ENCODE data around the gene UBE2L6. TPM values are rescaled to one million over a fixed set of nuclear protein-coding genes. Genes with fewer than 3 reads are reported as not detected.
"Not testable (repeated sequence)": the region's sequence is repeated elsewhere in the genome, so short reads cannot be mapped to it uniquely, and the experiment has no call there.

The UBE2L6 gene
- polyA plus RNA-seq, 4 donors = 38.4 to 41.1 (median 39.5) TPM

DNA sequence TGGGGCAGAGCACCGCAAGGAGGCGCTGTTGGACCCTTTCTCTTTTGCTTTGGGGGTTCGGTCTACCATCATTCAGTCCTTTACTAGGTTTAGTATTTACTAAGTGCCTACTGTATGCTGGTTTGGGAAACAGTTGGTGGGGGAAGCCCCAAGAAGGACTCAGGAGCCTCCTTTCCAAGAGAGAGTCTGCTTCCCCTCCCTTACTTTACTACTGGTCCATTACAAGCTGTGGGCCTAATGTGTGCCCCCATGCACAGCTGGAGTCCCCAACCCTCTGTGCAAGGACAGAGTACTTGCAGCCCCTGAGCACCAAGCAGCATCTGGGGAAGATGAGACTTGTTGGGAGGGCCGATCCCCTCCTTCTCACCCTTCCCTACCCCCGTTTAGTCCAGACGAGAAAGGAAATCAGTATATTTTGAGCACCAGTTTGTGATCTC, 876 bp upstream of the UBE2L6 start:
- peak; percentile 66 to 80 (median 74) for DNase-seq (ENCODE audit: low read depth in 4 of 4, low spot score in 3 of 4)

DNA sequence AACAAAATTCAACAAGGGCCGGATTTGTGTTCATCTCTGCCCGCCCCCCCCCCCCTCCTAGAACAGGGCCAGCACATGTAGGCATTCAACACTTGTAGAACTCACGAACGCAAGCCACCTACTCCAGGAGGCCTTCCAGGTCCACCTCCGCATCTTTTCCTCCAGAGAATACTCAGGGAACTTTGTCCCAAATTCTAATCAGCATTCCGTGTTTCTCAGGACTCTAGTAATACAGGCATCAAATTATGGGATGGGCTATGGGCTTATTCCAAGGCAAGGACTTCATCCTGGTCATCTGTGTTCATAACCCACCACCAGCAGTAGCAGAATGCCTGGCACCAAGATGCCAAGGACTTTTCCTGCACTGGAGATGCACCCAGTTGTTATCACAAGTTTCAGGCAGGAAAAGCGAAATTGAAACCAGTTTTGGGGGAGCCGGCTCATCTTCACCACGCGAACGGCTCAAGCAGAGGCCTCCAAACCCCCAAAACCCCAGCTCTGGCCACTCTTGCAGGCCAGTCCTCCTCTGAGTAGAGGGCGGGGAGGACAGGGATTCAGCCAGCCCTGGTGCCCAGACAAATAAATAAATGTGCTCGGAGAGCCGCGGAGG, 462 bp downstream of the UBE2L6 start:
- peak in 2 of 4 donors; percentile 15 to 20 for DNase-seq (ENCODE audit: low read depth in 4 of 4, low spot score in 3 of 4)

DNA sequence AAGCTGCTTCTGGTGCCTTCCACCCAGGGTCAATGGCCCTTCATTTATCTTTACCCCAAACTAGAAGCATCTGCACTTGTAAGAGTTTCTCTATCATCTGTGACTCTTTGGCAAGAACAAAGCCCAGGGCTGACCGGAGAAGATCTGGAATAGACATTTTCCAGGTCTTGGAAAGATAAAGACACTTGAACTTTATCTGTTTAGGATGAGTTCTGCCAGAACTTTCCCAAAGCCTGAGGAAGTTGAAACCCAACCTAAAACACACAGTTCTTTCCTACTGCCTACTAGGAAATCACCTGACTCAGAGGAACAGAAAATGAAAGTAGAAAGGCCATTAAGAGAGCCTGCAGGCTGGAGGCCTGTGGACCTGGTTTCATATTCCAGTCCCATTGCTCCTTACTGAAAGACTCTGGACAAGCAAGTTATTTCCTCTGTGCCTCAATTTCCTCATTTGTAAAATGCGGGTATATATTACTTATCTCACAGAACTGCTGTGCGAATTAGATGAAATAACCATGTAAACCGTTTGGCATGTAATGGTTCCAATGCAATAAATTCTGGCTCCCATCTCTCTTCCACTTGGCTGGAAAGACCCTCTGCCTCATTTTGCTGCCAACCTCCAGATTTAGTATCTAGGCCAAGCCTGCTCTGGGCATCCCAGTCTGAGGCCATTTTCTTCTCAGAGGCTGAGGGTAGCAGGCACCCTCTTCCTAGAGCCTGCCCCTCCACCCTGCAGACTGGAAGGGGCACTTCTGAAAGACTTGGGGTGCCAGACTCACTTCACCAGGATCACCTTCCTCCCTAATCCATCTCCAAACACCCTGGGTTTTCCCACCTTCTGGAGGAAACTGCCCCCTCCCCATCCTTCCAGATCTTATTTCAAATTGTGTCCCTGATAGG, 1.2 kb downstream of the UBE2L6 start:
- DNase-seq (ENCODE audit: low read depth in 4 of 4, low spot score in 3 of 4) = peak in 1 of 4 donors; percentile 19

DNA sequence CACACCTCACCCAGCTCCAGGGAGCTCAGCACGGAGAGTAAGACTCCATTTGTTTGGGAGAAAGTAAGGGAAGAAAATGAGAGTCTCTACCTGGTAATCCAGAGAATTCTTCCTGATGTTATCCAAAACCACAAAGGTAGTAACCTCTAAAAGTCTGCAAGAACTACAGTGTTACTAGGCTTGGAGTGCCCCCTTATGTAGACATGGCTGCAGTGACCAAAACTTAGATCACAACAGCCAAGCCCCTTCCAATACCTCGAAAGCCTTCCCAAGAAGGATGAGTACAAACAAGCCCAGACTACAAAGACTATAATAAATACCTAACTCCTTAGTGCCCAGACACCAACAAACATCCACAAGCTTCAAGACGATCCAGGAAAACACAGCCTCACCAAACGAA, 4.9 kb downstream of the UBE2L6 start:
- DNase-seq (ENCODE audit: low read depth in 4 of 4, low spot score in 3 of 4) = no peak

DNA sequence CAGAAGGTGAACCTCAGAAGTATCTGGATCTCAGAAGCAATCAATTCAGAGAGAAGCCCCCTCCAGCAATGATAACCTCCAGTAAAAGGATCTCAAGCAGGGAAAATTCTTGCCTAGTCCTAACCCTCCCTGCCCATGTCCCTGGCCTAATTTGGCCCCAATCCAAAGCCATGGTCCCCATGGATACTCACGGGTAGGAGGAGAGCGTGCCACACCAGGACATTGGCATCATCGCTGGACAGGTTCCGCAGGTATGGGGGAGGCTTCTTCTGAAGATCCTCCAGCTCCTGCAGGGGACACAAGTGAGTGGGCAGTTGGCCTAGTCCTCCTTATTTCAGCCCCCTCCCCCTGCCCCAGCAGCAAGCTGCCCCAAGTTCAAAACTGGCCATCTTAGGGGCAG, 7.3 kb downstream of the UBE2L6 start:
- DNase-seq (ENCODE audit: low read depth in 4 of 4, low spot score in 3 of 4) = no peak

DNA sequence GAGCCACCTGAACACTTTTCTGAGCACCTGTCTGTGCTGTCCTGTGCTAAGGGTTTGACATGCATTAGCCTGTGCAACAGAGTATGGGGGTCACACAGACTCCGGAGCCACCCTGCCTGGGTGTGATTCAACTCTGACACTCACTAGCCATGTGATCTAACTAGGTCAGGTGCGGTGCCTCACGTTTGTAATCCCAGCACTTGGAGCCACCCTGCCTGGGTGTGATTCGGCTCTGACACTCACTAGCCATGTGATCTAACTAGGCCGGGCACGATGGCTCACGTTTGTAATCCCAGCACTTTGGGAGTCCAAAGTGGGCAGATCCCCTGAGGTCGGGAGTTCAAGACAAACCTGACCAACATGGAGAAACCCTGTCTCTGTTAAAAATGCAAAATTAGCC, 11.4 kb downstream of the UBE2L6 start:
- no peak for DNase-seq (ENCODE audit: low read depth in 4 of 4, low spot score in 3 of 4)

DNA sequence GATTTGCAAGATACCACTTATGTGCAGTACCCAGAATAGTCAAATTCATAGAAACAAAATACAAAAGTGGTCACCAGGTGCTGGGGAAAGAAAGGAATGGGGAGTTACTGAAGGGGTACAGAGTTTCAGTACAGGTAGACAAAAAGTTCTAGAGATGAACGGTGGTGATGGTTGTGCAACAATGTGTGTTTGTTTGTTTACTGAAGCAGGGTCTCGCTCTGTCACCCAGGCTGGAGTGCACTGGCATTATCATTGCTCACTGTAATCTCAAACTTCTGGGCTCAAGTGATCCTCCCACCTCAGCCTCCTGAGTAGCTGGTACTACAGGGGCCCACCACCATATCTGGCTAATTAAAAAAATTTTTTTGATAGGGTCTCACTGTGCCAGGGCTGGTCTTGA, 12.1 kb downstream of the UBE2L6 start:
- DNase-seq (ENCODE audit: low read depth in 4 of 4, low spot score in 3 of 4) = no peak

DNA sequence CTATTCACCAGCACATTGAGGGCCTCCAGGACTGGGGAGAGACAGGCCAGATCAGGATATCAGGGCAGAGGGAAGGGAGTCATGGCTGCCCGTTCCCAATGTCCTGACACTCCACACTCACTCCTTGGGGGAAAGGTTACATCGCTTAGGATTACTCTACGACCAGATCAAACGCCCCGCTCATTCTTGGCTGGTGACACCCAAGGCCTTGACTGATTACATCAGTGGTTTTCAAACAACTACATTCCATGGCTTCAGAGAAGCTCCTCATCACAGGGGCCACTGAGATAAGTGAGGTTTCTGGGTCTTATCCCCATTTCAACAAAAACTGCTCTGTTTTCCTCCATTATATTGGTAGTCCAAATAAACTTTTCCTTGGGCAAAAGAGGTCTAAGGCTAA, 15.0 kb downstream of the UBE2L6 start:
- no peak for DNase-seq (ENCODE audit: low read depth in 4 of 4, low spot score in 3 of 4)

DNA sequence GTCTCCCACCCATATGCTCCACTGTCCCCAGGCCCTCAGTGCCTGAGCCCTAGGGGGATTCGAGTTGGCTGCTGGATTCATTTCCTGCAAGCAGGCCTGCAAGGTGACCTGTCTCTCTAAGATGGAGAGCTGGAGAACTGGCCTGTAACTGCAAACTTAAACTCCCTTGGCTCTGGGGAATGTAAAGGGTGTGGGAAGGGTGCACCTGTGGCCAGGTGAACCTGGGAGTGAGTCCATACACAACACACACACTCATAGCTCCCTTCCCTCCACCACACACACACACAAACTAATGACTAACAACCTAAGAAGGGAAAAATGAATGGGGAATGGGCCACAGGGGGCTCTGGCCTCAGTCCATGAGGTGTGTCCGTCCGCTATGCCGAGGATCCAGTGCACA, 15.5 kb downstream of the UBE2L6 start:
- no peak for DNase-seq (ENCODE audit: low read depth in 4 of 4, low spot score in 3 of 4)

DNA sequence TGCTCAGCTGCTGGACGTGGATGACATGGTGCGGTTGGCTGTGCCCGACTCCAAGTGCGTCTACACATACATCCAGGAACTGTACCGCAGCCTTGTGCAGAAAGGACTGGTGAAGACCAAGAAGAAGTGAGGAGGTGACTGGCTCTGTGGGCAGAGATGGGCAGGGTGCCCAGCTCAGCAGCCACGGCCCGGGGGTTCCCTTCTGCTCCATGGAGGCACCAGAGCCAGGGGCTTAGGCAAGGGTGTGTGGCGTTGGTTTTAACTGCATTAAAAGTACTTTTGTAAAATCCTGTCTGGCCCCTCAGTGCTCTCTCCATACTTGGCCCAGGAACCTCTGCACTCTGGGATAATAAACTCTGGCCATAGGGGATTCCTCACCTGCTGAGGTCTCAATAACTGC, 17.5 kb downstream of the UBE2L6 start:
- no peak for DNase-seq (ENCODE audit: low read depth in 4 of 4, low spot score in 3 of 4)

DNA sequence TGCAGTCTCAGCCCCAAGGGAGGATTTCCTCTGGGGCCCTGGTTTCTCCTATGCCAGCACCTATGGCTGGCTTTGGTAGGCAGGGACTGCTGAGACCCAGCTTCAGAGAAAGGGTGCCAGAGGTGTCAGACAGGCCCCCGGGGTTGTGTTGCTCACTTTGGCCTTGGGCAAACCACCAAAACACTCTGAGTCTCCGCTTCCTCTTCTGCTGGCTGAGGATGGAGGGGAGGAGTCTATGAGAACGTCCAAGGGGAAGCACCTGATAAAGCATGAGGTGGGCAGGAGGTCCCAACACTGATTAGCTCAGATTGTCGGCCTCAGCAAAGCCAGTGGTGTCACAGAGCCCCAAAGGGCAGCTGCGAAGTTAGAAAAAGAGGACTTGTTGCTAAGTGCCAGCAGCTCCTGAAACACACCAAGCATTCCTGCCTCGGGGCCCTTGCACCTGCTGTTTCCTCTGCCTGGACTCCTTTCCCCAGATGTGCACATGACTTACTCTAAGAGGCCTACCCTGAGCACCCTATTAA, 19.6 kb downstream of the UBE2L6 start:
- DNase-seq (ENCODE audit: low read depth in 4 of 4, low spot score in 3 of 4) = no peak

DNA sequence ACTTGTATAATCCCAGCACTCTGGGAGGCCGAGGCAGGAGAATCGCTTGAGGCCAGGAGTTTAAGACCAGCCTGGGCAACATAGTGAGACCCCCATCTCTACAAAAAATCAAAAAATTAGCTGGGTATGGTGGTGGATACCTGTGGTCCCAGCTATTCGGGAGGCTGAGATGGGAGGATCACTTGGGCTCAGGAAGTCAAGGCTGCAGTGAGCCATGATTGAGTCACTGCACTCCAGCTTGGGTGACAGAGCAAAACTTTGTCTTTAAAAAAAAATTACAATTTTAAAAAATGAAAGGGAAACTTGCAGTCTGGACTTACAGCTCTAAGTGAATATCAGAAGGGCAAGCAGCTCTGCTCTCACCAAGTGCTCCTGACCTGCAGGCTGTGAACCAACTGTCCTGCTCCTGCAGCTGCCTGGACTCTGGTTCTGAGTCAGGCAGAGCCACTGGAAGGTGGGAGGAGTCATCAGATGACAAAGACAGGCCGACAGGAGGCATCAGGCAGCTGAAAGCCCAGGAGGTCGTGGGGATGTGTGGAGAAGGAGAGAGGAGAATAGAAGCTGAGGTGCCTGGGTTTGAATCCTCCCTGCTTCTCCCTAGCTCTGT, 20.5 kb downstream of the UBE2L6 start:
- DNase-seq (ENCODE audit: low read depth in 4 of 4, low spot score in 3 of 4) = no peak

DNA sequence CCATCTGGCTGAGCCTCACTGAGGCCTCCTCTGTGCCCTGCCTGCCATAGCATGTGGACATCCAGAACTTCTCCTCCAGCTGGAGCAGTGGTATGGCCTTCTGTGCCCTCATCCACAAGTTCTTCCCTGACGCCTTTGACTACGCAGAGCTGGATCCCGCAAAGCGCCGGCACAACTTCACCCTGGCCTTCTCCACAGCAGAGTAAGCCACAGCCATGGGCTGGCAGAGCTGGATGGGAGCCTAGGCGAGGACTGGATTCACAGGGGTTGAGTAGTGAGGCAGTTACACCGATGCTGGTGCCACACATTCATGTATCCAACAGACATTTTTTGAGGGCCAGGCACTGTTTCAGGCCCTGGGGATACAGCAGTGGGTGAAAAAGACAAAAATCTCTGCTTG, 21.0 kb downstream of the UBE2L6 start:
- DNase-seq (ENCODE audit: low read depth in 4 of 4, low spot score in 3 of 4) = no peak

DNA sequence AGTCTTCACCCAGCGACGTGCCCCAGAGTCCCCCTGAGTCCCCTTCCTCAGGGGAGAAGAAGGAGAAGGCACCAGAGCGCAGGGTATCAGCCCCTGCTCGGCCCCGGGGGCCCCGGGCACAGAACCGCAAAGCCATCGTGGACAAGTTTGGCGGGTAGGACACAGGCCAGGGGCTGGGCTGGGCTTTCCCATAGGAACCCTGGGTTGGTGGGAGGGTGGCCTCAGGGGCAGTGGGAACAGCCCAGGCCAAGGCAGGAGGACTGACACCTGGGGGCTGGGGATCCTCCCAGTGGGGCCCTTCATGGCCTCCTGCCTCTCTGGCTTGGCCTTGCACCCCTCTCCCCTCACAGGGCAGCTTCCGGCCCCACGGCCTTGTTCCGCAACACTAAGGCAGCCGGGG, 21.6 kb downstream of the UBE2L6 start:
- no peak for DNase-seq (ENCODE audit: low read depth in 4 of 4, low spot score in 3 of 4)

DNA sequence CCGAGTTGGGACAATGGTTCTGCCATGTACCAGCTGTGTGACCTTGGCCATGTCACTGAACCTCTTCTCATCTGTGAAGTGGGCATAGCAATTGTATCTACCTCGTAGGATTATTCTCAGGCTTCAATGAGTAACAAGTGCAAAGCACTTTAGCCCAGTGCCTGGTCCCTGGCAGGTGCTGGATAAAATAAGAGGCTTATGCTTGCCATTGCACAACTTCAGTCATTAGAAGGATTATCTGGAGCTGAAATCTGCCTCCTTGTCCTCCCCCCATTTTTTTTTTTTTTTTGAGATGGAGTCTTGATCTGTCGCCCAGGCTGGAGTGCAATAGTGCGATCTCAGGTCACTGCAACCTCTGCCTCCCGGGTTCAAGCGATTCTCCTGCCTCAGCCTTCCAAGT, 22.9 kb downstream of the UBE2L6 start:
- no peak for DNase-seq (ENCODE audit: low read depth in 4 of 4, low spot score in 3 of 4)

DNA sequence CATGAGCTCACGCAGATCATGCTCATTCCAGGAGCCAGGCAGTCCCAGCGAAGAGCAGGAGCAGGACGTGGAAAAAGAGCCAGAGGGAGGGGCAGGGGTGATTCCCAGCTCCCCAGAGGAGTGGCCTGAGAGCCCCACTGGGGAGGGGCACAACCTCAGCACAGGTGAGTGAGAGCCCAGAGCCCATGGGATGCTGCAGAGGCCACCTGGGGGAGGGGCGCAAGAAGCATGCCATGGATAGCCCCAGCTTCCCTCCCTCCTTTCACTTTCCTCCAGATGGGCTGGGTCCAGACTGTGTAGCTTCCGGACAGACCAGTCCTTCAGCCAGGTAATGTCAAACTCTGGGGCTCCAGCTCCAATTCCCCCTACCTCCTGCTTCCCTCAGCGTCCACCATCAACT, 23.9 kb downstream of the UBE2L6 start:
- no peak for DNase-seq (ENCODE audit: low read depth in 4 of 4, low spot score in 3 of 4)

DNA sequence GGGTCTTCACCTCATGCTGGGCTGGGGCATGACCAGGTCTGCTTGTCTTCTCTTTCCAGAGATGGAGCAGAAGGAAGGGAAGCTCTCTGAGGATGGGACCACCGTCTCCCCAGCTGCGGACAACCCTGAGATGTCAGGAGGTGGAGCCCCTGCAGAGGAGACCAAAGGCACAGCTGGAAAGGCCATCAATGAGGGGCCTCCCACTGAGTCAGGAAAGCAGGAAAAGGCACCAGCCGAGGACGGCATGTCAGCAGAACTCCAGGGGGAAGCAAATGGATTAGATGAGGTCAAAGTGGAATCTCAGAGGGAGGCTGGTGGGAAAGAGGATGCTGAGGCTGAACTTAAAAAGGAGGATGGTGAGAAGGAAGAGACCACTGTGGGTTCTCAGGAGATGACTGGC, 24.9 kb downstream of the UBE2L6 start:
- no peak for DNase-seq (ENCODE audit: low read depth in 4 of 4, low spot score in 3 of 4)

DNA sequence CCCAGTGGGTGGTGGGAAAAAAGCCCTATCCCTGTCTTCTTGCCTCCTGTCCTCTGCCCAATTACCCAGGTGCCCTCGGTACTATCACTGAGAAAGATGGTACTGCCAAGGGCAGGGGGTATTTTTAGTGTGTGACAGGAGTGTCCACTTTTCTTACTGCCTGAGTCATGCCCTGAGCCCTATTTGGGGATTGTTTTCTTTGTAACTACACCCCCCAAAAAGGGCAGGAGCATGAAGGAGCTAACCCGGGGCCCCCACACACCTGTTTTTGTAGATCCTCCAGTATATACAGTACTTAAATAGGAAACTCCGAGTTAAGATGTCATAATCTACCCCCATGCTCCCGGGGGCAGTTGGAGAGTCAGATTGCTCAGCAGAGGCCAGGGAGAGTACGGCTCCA, 26.3 kb downstream of the UBE2L6 start:
- DNase-seq (ENCODE audit: low read depth in 4 of 4, low spot score in 3 of 4) = no peak

DNA sequence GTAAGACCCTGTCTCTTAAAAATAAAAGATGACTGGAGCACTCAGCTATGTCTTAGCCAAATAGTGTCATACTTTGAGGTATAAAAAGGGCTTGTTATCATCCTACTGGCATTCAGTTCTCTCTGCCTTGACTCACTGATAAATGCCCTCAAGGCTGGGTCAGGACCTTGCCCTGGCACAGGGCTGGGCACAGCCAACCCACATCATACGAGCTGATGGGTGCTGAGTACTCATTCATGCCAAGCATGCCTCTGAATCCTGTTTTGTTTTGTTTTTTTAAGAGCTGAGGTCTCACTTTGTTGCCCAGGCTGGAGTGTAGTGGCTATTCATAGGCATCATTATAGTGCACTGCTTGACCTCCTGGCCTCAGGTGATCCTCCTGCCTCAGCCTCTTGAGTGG, 28.1 kb downstream of the UBE2L6 start:
- no peak for DNase-seq (ENCODE audit: low read depth in 4 of 4, low spot score in 3 of 4)

DNA sequence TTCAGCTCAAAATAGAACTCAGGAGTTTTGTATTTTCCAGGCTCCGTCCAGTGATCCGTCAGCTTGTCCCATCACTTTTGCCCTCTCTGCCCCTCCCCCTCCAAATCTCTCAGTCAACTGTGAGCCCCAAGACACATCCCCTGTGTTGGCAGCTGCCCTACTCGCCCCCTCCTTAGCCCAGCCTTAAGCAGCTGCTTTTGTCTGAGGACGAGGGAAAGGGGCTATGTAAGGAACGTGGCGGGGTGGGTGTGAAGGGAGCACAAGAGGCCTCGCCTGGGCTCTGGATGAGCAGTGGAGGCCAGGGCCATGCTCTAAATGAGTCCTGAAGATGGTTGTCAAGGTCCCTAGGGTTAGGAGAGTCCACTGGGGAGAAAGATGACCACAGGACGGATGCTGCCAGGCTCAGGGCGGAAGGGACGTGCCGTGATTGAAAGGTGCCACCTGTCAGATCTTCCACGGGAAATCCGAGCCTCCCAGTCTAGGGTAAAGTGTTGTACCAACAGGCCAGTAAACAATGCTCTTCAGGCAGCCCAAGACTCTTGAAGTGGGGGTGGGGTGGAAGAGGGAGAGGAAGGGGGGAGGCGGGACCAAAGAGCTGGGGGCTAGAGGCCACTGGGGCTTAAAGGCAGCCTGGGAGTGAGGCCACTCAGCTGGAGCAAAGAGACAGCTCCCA, 30.4 kb downstream of the UBE2L6 start, which contains the start of gene SMTNL1:
TSS of gene SMTNL1 (plus strand) at position 649 of the 673 bp plus-strand sequence. CDS start 5,048 bp downstream, outside the sequence.
- no peak for DNase-seq (ENCODE audit: low read depth in 4 of 4, low spot score in 3 of 4)

DNA sequence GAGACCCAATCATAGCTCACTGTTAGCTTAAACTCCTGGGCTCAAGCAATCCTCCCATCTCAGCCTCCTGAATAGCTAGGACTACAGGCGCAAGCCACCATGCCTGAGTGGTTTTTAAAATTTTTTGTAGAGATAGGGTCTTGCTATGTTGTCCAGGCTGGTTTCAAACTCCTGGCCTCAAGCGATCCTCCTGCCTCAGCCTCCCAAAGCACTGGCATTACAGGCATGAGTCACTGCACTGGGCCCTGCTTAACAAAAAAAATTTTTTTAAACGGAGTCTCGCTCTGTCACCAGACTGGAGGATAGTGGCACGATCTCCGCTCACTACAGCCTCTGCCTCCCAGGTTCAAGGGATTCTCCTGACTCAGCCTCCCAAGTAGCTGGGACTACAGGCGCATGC, 33.0 kb downstream of the UBE2L6 start:
- DNase-seq (ENCODE audit: low read depth in 4 of 4, low spot score in 3 of 4) = not testable (repeated sequence)
